ENCODE results near the gene DIPK2B.
A peak's percentile ranks its signal among the peaks of the same experiment; 100 is the strongest.

Gene DIPK2B

GRCh38 chrX:45200741-45201234 lies at the start of gene DIPK2B:
DIPK2B (minus strand) TSS chrX:45200876; CDS start chrX:45200826, 50 bp downstream.
- DNase-seq, result no peak

- DNase-seq, result no peak
Measured at GRCh38 chrX:45240301-45240700, 39.6 kb upstream of the DIPK2B start.

GRCh38 chrX:45238489-45238888 lies 37.8 kb upstream of the DIPK2B start:
- no peak for DNase-seq

- no peak for DNase-seq
Measured at GRCh38 chrX:45233531-45233930, 32.9 kb upstream of the DIPK2B start.

- DNase-seq, result no peak
Measured at GRCh38 chrX:45232139-45232538, 31.5 kb upstream of the DIPK2B start.

- DNase-seq, result no peak
Measured at GRCh38 chrX:45230410-45230809, 29.7 kb upstream of the DIPK2B start.

- no peak for DNase-seq
Measured at GRCh38 chrX:45229348-45229747, 28.7 kb upstream of the DIPK2B start.

GRCh38 chrX:45228126-45228525 lies 27.4 kb upstream of the DIPK2B start:
- DNase-seq, result no peak

- DNase-seq, result no peak
Measured at GRCh38 chrX:45208121-45208856, 7.6 kb upstream of the DIPK2B start.

- DNase-seq, result no peak
Measured at GRCh38 chrX:45202171-45202570, 1.5 kb upstream of the DIPK2B start.

- DNase-seq, result no peak
Measured at GRCh38 chrX:45198706-45199105, 2.0 kb downstream of the DIPK2B start.

- no peak for DNase-seq
Measured at GRCh38 chrX:45198301-45198700, 2.4 kb downstream of the DIPK2B start.

GRCh38 chrX:45196701-45197100 lies 4.0 kb downstream of the DIPK2B start:
- DNase-seq, result no peak

GRCh38 chrX:45191820-45192409 lies 8.8 kb downstream of the DIPK2B start:
- no peak for DNase-seq

- DNase-seq, result peak; percentile 36
Measured at GRCh38 chrX:45191383-45191782, 9.3 kb downstream of the DIPK2B start.

GRCh38 chrX:45187731-45188130 lies 12.9 kb downstream of the DIPK2B start:
- no peak for DNase-seq

GRCh38 chrX:45186643-45187026 lies 14.0 kb downstream of the DIPK2B start:
- DNase-seq, result no peak

- DNase-seq, result no peak
Measured at GRCh38 chrX:45184211-45184610, 16.5 kb downstream of the DIPK2B start.

- no peak for DNase-seq
Measured at GRCh38 chrX:45172890-45173289, 27.8 kb downstream of the DIPK2B start.

GRCh38 chrX:45166781-45167180 lies 33.9 kb downstream of the DIPK2B start:
- no peak for DNase-seq

- DNase-seq, result no peak
Measured at GRCh38 chrX:45165726-45166125, 35.0 kb downstream of the DIPK2B start.

- no peak for DNase-seq
Measured at GRCh38 chrX:45164995-45165394, 35.7 kb downstream of the DIPK2B start.

- DNase-seq, result no peak
Measured at GRCh38 chrX:45164021-45164621, 36.6 kb downstream of the DIPK2B start.

GRCh38 chrX:45157647-45158046 lies 43.0 kb downstream of the DIPK2B start:
- no peak for DNase-seq

Data from GF-D8 (cell line).